ENCODE results near the gene FLVCR1. TPM values are rescaled to one million over a fixed set of nuclear protein-coding genes. Genes with fewer than 3 reads are reported as not detected.
A peak's percentile ranks its signal among the peaks of the same experiment; 100 is the strongest.

Gene FLVCR1
- total RNA-seq, 4 donors from 2014 or later: 7.8 to 8.9 (median 8.2) TPM

DNA sequence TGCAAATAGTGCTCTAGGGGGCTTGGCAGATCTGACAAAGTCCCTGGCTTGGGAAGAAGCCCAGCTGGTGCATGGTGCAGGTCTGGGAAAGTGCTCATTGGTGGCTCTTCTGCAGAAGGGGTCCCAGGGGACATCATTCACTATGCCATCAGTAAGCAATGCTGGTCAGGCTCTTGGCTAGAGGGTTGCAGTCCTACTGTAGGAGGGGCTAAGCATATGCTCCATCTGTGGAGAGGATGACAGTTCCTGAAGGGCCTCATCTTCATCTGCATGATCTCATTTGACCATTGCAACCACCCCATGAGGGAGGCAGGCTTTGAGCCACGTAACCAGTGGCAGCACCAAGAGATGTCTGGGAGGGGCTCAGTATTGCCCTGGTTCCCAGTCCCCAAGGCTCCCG is 60.7 kb downstream of the FLVCR1 start:
- intact Hi-C loops (cut with DNase I): no loop called here
- H3K36me3 ChIP-seq: no peaks in the 10 kb centered on the region
- H3K27me3 ChIP-seq: no peaks in the 10 kb centered on the region
- H3K4me1 ChIP-seq: peaks cover 0 to 5% of the 10 kb centered on the region in 2 donors
- TF ChIP-seq, protein P1, sequence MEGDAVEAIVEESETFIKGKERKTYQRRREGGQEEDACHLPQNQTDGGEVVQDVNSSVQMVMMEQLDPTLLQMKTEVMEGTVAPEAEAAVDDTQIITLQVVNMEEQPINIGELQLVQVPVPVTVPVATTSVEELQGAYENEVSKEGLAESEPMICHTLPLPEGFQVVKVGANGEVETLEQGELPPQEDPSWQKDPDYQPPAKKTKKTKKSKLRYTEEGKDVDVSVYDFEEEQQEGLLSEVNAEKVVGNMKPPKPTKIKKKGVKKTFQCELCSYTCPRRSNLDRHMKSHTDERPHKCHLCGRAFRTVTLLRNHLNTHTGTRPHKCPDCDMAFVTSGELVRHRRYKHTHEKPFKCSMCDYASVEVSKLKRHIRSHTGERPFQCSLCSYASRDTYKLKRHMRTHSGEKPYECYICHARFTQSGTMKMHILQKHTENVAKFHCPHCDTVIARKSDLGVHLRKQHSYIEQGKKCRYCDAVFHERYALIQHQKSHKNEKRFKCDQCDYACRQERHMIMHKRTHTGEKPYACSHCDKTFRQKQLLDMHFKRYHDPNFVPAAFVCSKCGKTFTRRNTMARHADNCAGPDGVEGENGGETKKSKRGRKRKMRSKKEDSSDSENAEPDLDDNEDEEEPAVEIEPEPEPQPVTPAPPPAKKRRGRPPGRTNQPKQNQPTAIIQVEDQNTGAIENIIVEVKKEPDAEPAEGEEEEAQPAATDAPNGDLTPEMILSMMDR (IDR thresholded peaks at IDR 0.05): no peak
- TF ChIP-seq POLR2A (IDR thresholded peaks at IDR 0.05): no peak
- WGBS, 2 donors: 85 to 96% methylated on average over 2 of the region's 2 CpGs
- no peak overlapping the region for H3K27ac ChIP-seq
- H3K4me3 ChIP-seq (replicated peaks in 1 of 3): no peak overlapping the region
- no peak for DNase-seq
- H3K9me3 ChIP-seq: no peaks in the 10 kb centered on the region

DNA sequence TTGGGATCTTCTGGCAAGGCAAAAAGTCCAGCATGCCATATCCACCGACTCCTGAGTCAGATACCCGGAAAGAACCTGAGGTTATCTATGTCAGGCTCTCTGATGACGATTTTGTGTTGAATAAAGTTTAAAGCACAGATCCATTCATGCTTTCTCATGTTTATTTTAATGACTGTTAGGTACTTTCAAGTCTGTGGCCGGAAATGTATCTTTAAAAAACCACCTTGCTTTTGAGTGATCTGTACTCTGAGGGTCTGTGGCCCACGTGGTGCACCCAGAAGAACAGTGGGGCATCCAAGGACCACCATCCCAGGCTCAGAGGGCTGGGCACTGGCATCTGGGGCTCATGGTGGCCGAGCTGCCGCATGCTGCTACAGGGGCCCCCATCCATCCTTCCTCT is 62.2 kb downstream of the FLVCR1 start:
- Histone ChIP-seq H3K36me3 (no peaks in the 10 kb centered on the region), H3K27me3 (no peaks in the 10 kb centered on the region), H3K27ac (no peak overlapping the region), H3K4me3 (replicated peaks in 1 of 3) (no peak overlapping the region), H3K4me1 (peaks cover 0 to 5% of the 10 kb centered on the region in 2 donors), H3K9me3 (no peaks in the 10 kb centered on the region)
- intact Hi-C loops (cut with DNase I): no loop called here
- no peak for DNase-seq
- no peak for TF ChIP-seq POLR2A (IDR thresholded peaks at IDR 0.05)
- TF ChIP-seq, protein P1 (IDR thresholded peaks at IDR 0.05): no peak
- WGBS, 2 donors: 80 to 87% methylated on average over 5 to 7 of the region's 7 CpGs

DNA sequence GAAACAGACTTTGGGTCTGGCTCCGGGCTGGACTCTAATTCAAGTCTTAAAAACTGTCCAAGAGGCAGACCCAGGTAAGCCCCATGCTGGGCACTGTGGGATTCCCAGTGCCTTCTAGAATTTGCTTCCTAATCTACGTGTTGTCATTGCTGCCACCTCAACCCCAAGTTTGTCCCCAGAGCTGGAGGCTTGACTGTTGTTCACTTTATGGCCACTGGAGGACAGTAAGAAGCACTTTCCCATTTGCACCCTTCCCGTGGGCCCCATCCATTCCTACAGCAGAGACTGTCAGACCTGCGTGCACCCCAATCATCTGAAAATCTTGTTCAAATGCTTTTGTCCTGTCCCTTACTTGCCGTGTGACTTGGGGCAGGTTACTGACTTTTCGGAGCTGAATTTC is 62.8 kb downstream of the FLVCR1 start:
- no peak overlapping the region for H3K4me3 ChIP-seq (replicated peaks in 1 of 3)
- no peak overlapping the region for H3K27ac ChIP-seq
- no peak for DNase-seq
- no peaks in the 10 kb centered on the region for H3K27me3 ChIP-seq
- intact Hi-C loops (cut with DNase I): no loop called here
- no peaks in the 10 kb centered on the region for H3K36me3 ChIP-seq
- 67 to 69% methylated on average over 6 of the region's 6 CpGs for WGBS, 2 donors
- TF ChIP-seq POLR2A (IDR thresholded peaks at IDR 0.05): no peak
- TF ChIP-seq, protein P1 (IDR thresholded peaks at IDR 0.05): peak in 1 of 6 experiments; percentile 24
- peaks cover 0 to 5% of the 10 kb centered on the region in 2 donors for H3K4me1 ChIP-seq
- no peaks in the 10 kb centered on the region for H3K9me3 ChIP-seq

DNA sequence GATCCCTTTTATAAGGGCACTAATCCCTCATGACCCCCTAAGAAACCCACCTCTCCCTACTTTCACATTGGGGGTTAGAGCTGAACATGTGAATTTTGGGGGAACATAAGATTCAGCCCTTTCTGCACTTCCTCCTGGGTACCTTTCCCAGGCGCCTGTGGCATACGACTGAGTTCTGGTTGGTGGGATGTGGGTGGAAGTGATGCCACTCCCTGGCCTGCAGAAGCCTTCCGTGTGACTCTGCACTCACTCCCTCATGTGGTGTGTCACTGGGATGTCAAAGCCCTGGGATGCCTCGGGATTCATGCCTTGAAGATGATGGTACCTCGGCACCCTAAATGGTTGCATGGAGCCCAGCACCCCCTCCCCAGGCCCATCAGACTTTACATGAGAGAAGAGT is 63.9 kb downstream of the FLVCR1 start:
- Histone ChIP-seq H3K36me3 (no peaks in the 10 kb centered on the region), H3K27ac (no peak overlapping the region), H3K27me3 (no peaks in the 10 kb centered on the region), H3K9me3 (no peaks in the 10 kb centered on the region), H3K4me3 (replicated peaks in 1 of 3) (no peak overlapping the region), H3K4me1 (no peaks in the 10 kb centered on the region)
- no peak for TF ChIP-seq POLR2A (IDR thresholded peaks at IDR 0.05)
- TF ChIP-seq, protein P1 (IDR thresholded peaks at IDR 0.05): no peak
- no peak for DNase-seq
- intact Hi-C loops (cut with DNase I): no loop called here
- WGBS, 2 donors: 82 to 90% methylated on average over 5 of the region's 5 CpGs

DNA sequence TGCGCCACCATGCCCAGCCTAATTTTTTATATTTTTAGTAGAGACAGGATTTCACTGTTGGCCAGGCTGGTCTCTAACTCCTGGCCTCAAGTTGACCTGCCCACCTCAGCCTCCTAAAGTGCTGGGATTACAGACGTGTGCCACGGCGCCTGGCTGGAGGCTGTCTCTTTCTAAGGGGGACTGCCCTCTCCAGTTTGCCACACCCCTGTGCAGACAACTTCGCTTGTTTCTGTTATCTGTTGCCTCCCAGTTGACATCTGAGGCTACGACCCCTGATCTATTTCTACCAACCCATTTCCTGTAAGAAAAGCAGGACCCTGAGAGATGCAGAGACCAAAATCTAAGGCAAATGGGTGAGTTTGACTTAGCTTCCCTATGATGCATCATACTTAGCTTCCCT is 68.3 kb downstream of the FLVCR1 start:
- intact Hi-C loops (cut with DNase I): no loop called here
- no peaks in the 10 kb centered on the region for H3K9me3 ChIP-seq
- DNase-seq: no peak

More for the DNA sequence above, 68.3 kb downstream of the FLVCR1 start:
- H3K36me3 ChIP-seq: no peaks in the 10 kb centered on the region
- H3K4me1 ChIP-seq: no peaks in the 10 kb centered on the region
- H3K4me3 ChIP-seq (replicated peaks in 1 of 3): no peak overlapping the region
- no peak overlapping the region for H3K27ac ChIP-seq
- no peaks in the 10 kb centered on the region for H3K27me3 ChIP-seq
- WGBS, 2 donors: 77 to 95% methylated on average over 6 of the region's 6 CpGs
- no peak for TF ChIP-seq POLR2A (IDR thresholded peaks at IDR 0.05)
- TF ChIP-seq, protein P1 (IDR thresholded peaks at IDR 0.05): no peak

All from thyroid gland (tissue), 4 donors.